HG03135 (cell line): ENCODE results near the gene POP5.
"Not testable (repeated sequence)": the region's sequence is repeated elsewhere in the genome, so short reads cannot be mapped to it uniquely, and the experiment has no call there.

Experiments
- ATAC-seq: cut with Tn5 transposase; IDR thresholded peaks from one replicate; pipeline ENCODE4 v1.9.1; 2021; ENCODE audit warnings: mild to moderate bottlenecking, moderate library complexity; ENCODE audit not compliant: unreplicated experiment

The POP5 gene

DNA sequence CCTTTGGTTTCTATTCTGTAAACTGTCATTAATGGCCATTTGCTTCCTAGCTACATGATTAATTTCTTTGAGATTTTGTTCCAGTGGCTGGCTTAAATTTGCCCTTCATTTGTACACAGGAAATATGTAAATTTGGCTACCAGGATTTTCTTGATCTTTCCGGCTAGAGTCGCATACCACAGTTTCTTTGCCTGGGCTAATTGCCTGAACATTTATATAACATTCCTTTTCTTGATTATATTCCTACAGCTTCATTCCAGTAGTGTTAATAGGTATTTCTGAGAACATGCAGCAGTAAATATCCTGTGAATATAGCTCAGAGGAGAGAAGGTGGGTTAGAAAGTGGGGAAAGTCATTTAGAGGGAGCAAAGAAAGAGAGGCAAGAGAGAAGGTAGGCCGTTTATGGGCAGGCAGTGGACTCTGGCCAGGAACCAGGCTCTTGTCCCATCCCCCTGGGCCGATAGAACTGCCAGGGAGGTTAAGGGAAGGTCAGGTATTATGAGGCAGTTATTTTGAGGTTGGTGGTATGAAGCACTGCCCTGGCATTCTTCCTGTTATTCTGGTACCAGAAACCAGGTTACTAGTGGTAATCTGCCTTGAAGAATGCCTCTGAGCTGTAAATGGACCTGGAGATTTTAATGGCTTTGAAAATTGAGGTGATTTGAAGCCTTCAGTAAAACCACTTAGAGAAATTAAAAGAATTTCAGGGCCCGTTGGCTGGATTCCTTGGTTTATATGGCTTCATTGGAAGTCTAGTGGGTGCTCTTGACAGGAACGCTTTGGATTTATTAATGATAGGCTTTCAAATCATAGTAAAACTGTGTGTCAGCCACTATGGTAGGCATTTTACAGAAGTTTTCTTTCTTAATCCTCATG lies 42.7 kb downstream of the POP5 start:
- no peak for ATAC-seq

DNA sequence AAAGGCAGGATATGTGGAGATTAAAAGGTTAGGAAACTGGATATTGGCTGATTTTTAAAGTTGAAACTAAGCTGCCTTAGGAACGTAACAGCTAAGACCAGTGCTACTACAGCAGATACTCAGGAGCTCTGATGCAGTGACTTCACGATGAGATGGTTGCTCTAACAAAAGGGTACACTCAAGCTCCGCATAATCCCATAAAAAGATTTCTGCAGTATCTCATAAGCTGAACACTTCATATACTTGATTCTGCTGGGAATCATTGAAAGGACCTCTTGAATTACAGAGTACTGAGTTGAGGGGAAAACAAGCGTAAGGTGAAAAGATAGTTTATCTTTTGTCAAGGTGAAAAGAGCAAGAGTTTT lies 43.4 kb downstream of the POP5 start:
- no peak for ATAC-seq

DNA sequence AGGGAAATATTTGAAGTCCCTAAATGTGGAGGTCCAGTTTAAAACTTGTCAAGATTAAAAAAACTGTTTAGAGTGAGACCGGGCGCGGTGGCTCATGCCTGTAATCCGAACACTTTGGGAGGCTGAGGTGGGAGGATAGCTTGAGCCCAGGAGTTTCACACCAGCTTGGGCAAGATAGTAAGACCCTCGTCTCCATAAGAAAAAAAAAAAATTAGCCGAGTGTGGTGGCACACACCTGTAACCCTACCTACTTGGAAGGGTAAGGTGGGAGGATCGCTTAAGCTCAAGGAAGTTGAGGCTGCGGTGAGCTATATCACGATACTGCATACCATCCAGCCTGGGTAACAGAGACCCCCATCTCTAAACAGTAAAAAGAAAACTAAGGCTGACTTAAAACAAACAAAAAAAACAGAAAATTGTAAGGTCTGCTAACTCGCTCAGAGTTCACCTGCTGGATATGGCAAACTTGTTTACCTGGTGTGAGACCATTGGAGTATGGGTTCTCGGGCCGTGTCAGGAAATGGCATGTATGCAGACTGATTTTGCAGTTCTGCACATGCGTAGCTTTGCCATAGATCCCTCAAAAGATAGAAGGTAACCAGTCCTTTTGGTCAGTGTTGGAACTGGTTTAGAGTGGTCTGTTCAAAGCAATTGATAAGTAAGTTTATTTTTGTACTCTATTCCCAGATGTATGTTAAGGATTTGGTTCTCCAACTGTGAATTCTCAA lies 45.0 kb downstream of the POP5 start:
- ATAC-seq, result no peak

DNA sequence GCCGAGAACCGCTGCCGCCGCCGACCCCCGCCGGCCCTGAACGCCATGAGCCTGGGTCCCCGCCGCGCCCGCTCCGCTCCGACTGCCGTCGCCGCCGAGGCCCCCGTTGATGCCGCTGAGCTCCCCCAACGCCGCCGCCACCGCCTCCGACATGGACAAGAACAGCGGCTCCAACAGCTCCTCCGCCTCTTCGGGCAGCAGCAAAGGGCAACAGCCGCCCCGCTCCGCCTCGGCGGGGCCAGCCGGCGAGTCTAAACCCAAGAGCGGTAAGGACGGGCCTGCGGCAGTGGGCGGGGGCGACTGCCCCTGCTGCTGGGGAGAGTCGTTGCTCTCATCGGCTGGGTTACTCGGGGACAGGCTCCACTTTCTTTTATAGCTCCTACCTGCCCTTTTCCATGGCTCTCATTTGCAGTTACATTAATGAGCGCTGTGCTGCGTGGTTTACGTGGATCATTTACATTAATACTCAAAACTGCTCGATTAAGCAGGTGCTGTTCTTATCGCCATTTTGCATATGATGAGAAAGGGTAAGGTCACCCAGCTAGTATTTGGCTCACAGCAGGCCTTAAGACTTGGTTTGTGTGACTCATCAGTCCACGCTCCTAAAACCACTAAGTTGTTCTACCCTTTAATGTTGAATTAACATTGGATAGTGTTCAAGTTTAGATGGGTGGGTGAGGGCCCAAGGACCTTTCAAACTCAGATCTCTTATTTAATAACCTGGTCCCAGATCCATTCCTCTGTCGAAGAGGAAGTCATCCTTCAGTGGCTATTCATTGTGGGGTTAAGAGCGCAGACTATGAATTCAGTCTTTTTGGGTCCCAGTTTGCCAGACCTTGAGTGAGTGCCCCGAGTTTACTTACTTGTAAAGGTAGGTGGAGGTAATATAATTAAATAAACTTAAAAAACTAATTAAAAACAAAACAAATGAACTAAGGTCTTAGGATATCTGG lies 46.2 kb downstream of the POP5 start:
- peak; percentile 44 for ATAC-seq

DNA sequence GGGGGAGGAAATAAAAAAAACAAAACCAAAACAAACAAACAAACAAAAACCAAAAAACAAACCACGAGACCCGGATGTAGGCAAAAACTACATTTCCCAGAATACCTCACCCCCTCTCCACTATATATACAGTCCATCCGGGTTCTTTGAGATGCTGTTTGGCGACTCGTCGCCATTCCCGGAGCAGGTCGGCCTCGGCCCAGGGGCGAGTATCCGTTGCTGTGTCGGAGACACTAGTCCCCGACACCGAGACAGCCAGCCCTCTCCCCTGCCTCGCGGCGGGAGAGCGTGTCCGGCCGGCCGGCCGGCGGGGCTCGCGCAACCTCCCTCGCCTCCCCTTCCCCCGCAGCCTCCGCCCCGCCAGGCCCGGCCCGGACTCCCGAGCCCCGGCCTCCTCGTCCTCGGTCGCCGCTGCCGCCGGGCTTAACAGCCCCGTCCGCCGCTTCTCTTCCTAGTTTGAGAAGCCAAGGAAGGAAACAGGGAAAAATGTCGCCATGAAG lies 46.9 kb downstream of the POP5 start, which contains the start of gene RNF10:
RNF10 (plus strand) TSS at position 154 of the 500 bp plus-strand sequence. CDS start 456 bp downstream, outside the sequence.
- ATAC-seq, result peak; percentile 64

DNA sequence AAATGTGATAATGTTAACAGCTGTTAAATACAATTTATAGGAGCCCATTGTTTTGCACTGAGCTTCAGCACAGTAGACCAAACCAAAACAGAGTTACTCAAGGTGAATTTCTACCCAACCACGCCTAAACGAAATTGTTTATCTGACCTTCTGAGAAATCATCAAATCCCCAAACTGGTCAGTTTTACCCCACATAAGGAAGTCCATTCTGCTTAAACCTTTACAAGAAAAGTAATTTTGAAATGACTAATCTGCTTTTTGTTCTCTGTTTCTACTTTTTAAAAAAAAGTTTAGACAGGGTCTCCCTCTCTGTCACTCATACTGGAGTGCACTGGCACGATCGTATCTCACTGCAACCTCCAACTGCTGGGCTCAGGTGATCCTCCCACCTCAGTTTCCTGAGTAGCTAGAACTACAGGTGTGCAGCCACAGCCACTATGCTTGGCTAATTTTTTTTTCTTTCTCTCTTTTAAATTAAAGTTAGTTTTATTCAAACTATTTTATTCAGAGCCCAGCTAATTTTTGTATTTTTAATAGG lies 48.4 kb downstream of the POP5 start:
- ATAC-seq, result no peak

DNA sequence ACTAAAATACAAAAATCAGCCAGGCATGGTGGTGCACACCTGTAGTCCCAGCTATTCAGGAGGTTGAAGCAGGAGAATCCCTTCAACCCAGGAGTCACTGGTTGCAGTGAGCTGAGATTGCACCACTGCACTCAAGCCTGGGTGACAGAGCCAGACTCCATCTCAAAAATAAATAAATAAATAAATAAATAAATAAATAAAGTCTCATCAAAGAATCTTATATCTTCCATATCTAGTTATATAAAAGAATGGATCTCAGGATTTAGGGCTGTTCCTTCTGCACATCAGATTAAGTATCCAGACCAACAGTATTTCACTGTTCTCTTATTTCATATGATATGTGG lies 50.8 kb downstream of the POP5 start:
- ATAC-seq, result not testable (repeated sequence)

DNA sequence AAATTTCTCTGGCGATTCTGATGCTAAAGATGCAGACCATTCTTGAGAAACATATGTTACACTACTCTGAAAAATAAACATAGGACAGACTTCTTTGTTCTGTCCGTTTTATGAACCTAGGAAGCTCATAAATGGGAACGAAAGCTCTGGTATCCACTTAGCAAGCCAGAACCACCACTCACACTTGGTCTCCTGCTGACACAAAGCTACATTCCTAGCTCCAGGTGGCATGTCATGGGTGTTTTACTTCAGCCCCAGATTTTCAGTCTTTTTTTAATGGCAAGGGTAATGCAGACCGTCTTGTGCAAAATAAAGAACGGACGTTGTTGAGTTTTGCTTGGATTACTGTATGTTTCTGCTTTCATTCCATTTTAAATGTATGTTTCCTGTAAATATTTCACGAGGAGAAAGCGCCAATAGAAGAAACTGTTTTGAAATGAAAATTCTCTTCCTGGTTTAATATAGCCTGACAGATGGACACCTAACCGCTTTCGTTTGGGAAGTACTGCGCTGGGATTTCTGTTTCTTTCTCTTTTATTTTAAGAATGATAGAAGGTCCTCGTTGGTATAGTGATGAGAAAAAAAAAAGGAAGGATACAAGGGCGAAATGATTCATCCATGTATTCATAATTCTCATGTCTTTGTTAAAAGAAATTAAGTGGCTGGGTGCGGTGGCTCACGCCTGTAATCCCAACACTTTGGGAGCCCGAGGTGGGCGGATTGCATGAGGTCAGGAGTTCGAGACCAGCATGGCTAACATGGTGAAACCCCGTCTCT lies 51.4 kb downstream of the POP5 start:
- ATAC-seq, result no peak

DNA sequence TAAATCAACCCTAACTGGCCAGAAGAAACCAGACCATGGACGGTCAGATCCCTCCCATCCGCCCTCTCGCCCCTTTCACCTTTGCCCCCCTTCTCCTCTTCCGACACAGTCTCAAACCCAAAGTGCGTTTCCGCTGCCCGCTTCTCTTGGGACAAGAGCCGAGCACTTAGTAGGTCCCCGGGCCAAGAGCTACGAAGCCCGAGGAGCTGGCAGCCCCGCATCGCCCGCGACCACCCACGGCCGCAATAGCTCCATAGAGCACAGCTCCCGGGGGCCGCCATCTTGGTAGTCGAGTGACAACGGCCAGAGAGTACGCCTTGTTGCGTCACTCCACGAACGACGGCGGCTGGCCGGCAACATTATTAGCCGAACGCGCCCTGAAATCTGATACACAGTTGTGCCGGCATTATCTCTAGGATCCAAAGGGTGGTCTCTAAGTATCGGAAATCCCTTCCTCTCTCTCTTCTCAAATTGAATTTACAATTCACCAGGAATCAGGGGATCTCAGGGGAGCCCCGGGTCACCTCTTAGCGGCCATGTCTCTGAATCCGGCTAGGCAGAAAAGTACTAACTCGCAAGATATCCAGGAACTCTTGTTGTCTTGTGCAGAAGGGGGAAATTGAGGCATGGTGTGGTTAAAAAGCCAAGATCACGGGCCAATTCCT lies 52.2 kb downstream of the POP5 start, which contains the start of gene COQ5:
COQ5 (minus strand) TSS at position 298 of the 665 bp plus-strand sequence; CDS start at position 281, 17 bp downstream.
- ATAC-seq, result peak; percentile 80
